ENCODE measurements around the gene TBX18. TPM values are rescaled to one million over a fixed set of nuclear protein-coding genes. Genes with fewer than 3 reads are reported as not detected.

Gene TBX18
- total RNA-seq, 1 donor: 3.0 TPM

- TF ChIP-seq, protein P1, sequence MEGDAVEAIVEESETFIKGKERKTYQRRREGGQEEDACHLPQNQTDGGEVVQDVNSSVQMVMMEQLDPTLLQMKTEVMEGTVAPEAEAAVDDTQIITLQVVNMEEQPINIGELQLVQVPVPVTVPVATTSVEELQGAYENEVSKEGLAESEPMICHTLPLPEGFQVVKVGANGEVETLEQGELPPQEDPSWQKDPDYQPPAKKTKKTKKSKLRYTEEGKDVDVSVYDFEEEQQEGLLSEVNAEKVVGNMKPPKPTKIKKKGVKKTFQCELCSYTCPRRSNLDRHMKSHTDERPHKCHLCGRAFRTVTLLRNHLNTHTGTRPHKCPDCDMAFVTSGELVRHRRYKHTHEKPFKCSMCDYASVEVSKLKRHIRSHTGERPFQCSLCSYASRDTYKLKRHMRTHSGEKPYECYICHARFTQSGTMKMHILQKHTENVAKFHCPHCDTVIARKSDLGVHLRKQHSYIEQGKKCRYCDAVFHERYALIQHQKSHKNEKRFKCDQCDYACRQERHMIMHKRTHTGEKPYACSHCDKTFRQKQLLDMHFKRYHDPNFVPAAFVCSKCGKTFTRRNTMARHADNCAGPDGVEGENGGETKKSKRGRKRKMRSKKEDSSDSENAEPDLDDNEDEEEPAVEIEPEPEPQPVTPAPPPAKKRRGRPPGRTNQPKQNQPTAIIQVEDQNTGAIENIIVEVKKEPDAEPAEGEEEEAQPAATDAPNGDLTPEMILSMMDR (IDR thresholded peaks at IDR 0.05; ENCODE audit: insufficient read depth, low read depth, low read length): no peak
- DNase-seq (ENCODE audit: low read depth): no peak
- no peak overlapping the region for H3K4me3 ChIP-seq (ENCODE audit: low read depth, low read length)
These were observed 21.3 kb upstream of the TBX18 start for GRCh38 chr6:84785671-84786070.

DNA sequence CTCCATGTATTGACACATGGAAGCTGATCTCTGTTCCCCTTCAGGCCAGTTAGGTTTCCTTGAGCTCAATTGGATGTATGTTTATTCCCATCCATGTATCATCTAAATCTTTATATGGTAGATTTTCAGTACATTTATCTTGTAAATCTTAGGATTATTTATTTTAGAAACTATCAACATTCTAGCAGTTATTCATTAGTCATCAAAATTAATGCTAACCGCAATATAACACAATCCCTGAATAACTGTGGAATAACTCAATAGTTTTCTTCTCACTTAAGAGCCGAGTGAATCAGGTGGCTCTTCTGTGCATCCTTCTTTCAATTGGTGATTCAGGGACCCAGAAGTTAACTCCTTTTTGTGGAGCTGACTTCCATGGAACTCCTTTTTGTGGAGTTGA lies 15.5 kb upstream of the TBX18 start:
- H3K4me3 ChIP-seq (ENCODE audit: low read depth, low read length): no peak overlapping the region
- no peak for DNase-seq (ENCODE audit: low read depth)
- TF ChIP-seq, protein P1 (IDR thresholded peaks at IDR 0.05; ENCODE audit: insufficient read depth, low read depth, low read length): no peak

DNA sequence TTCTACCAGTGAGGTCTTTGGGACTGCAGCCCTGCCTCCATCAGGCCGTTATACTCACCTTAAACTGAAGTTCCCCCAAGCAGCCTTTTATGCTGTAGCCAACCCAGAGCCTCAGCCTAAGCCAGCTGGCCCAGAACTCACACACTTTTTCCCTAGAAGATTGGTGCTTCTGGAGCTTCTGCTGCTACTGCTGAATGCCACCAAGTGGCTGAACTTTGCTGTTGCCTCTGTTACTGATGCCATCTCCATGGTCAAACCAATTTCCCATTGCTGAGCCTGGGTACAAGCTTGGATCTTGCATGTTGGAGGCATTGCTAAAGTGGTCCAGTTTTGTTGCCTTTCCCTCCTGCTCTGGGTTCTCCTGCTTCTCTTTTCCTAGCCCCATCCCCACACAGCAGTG lies 15.0 kb upstream of the TBX18 start:
- TF ChIP-seq, protein P1 (IDR thresholded peaks at IDR 0.05; ENCODE audit: insufficient read depth, low read depth, low read length): peak; percentile 31
- no peak for DNase-seq (ENCODE audit: low read depth)
- no peak overlapping the region for H3K4me3 ChIP-seq (ENCODE audit: low read depth, low read length)

DNA sequence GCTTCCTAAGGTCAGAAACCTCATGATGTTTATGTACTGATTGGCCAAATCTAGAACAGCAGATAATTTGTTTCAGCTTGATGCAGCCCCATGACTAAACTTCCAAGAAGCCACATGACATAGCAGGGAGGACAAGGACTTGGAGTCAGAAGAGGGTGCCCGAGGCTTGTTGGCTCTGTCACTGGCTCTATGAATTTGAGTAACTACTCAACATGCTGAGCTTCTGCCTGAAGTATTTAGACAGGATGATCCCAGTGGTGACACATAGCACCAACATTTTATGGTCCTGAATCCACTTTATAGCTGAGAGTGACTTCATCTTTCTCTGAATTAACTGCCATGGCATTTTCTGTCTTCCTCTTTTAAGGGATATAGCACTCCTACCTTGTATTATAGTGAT lies 13.5 kb upstream of the TBX18 start:
- TF ChIP-seq, protein P1 (IDR thresholded peaks at IDR 0.05; ENCODE audit: insufficient read depth, low read depth, low read length): no peak
- DNase-seq (ENCODE audit: low read depth): no peak
- H3K4me3 ChIP-seq (ENCODE audit: low read depth, low read length): no peak overlapping the region

DNA sequence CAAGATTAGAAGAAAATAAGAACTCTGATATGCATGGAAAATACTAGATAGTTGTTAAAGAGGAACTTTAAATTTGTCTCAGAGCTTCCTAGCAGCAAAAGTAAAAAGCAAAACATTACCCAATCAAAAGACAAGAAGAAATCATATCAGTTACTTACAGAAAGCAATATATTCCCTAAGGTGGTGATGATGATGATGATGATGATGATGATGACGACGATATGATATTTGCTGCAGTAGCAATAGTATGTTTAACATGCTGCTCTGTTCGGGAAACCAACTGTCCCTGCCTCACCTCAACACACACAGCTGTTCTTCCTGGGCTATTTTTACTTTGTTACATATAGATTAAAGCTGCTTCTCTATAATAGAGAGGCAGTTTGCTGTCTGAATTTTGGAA lies 12.0 kb upstream of the TBX18 start:
- TF ChIP-seq, protein P1 (IDR thresholded peaks at IDR 0.05; ENCODE audit: insufficient read depth, low read depth, low read length): no peak
- H3K4me3 ChIP-seq (ENCODE audit: low read depth, low read length): no peak overlapping the region
- DNase-seq (ENCODE audit: low read depth): no peak

DNA sequence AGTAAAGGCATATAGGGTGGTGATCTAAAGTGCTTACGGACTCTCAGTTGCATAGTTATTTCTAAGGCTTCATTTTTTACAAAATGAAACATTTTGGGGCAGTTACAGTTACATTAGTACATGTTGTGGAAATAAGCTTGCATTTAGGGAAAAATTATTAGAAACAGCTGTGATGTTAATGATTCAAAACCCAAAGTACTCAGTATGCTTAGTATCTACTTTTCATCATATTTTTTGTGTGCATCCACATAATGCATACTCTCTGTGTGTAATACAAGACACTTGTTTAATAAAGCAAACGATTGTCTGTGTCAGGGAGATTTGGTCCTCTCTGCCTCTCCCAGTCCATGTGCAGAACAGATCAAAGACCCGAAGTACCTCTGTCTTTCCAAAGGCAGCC lies 11.4 kb upstream of the TBX18 start:
- TF ChIP-seq, protein P1 (IDR thresholded peaks at IDR 0.05; ENCODE audit: insufficient read depth, low read depth, low read length): no peak
- no peak overlapping the region for H3K4me3 ChIP-seq (ENCODE audit: low read depth, low read length)
- no peak for DNase-seq (ENCODE audit: low read depth)

GRCh38 chr6:84774985-84775284 lies 10.5 kb upstream of the TBX18 start:
- H3K4me3 ChIP-seq (ENCODE audit: low read depth, low read length): peak overlapping the region; percentile 28
- DNase-seq (ENCODE audit: low read depth): no peak
- TF ChIP-seq, protein P1 (IDR thresholded peaks at IDR 0.05; ENCODE audit: insufficient read depth, low read depth, low read length): no peak
